Thyroid gland (tissue), 4 donors: ENCODE measurements around the gene SPHK1. TPM values are rescaled to one million over a fixed set of nuclear protein-coding genes. Genes with fewer than 3 reads are reported as not detected.

Experiments used
- DNase-seq, 2 donors: peaks; one replicate each; pipeline ENCODE4 v3.0.0-alpha.2; 2019
- H3K27ac ChIP-seq, 3 donors: fragments of 200-600 bp; sonication (generic); 1 replicate in 2 of 3; 2 replicates in 1 of 3; pipeline ENCODE4 v1.5.1; 2016 to 2019; ENCODE audit warnings: mild to moderate bottlenecking in 1 of 3, moderate library complexity in 1 of 3
- H3K27me3 ChIP-seq: fragments of 200-600 bp; sonication (generic); one replicate; pipeline ENCODE4 v1.5.1; 2019
- H3K36me3 ChIP-seq, 2 donors: fragments of 200-600 bp; sonication (generic); one replicate each; pipeline ENCODE4 v1.5.1; 2016 to 2019
- H3K4me1 ChIP-seq, 2 donors: fragments of 200-600 bp; sonication (generic); one replicate each; pipeline ENCODE4 v1.5.1; 2017 to 2019
- H3K4me3 ChIP-seq, 3 donors: fragments of 200-600 bp; sonication (generic); replicated peaks in 1 of 3; 1 replicate in 2 of 3; 2 replicates in 1 of 3; pipeline ENCODE4 v1.5.1; 2016; ENCODE audit warnings: mild to moderate bottlenecking in 1 of 3
- H3K9me3 ChIP-seq: fragments of 200-600 bp; sonication (generic); one replicate; pipeline ENCODE4 v1.5.1; 2017
- POLR2A ChIP-seq, 2 donors: fragments of 450-650 bp; IDR thresholded peaks; one replicate each; pipeline ENCODE4 v1.6.1; 2017; ENCODE audit warnings: antibody characterized with exemption in 2 of 2, mild to moderate bottlenecking in 2 of 2, moderate library complexity in 1 of 2
- WGBS, 2 donors: methylation state at CpG; one replicate each; pipeline ENCODE4 v1.1.5; 2017; 5-methylcytosine and 5-hydroxymethylcytosine counted together
- intact Hi-C: fragments of 100-400 bp; cut with DNase I; formaldehyde crosslinking; loops from one replicate; pipeline ENCODE4 v1.15.1; 2023
- total RNA-seq, 4 donors: library from RNA; depleted of rRNA; stranded (reverse); fragments of >200 nt; gene quantifications; one replicate each; pipeline ENCODE4 v1.2.3, GENCODE V29; 2016
- TF ChIP-seq, protein P1 (sequence below), 6 experiments: fragments of 200-600 bp in 3 of 6; fragments of 450-650 bp in 3 of 6; sonication (generic) in 3 of 6; IDR thresholded peaks; one replicate each; pipeline ENCODE4 v1.5.1; 2016 to 2019; ENCODE audit warnings: antibody characterized with exemption in 6 of 6, mild to moderate bottlenecking in 2 of 6, inconsistent platforms in 1 of 6, moderate library complexity in 1 of 6

The SPHK1 gene
- total RNA-seq, 4 donors from 2014 or later = 8.5 to 24.5 (median 13.8) TPM

DNA sequence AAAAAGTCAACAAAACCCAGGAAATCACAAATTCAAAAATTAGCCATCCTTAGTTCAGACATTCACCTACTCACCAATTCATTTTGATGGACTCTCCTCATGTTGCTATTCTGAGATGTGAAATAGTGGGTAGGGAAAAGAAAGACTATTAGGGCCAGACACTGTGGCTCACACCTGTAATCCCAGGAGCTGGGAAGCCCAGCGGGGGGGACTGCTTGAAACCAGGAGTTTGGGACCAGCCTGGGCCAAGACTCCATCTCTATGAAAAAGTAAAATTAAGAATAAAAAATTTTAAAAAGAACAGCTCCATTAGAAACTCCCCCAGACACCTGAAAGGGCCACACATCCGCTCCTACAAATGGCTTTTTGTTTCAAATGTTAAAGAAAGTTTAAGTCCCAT, 47.1 kb downstream of the SPHK1 start:
- WGBS, 2 donors = 95 to 98% methylated on average over 2 of the region's 2 CpGs
- no peak overlapping the region for H3K4me3 ChIP-seq
- no peaks in the 10 kb centered on the region for H3K27me3 ChIP-seq
- no peak for TF ChIP-seq POLR2A (IDR thresholded peaks at IDR 0.05)
- TF ChIP-seq, protein P1, sequence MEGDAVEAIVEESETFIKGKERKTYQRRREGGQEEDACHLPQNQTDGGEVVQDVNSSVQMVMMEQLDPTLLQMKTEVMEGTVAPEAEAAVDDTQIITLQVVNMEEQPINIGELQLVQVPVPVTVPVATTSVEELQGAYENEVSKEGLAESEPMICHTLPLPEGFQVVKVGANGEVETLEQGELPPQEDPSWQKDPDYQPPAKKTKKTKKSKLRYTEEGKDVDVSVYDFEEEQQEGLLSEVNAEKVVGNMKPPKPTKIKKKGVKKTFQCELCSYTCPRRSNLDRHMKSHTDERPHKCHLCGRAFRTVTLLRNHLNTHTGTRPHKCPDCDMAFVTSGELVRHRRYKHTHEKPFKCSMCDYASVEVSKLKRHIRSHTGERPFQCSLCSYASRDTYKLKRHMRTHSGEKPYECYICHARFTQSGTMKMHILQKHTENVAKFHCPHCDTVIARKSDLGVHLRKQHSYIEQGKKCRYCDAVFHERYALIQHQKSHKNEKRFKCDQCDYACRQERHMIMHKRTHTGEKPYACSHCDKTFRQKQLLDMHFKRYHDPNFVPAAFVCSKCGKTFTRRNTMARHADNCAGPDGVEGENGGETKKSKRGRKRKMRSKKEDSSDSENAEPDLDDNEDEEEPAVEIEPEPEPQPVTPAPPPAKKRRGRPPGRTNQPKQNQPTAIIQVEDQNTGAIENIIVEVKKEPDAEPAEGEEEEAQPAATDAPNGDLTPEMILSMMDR (IDR thresholded peaks at IDR 0.05) = no peak
- H3K9me3 ChIP-seq = no peaks in the 10 kb centered on the region
- H3K4me1 ChIP-seq = peaks cover 9 to 19% of the 10 kb centered on the region in 2 donors
- H3K27ac ChIP-seq = no peak overlapping the region
- no peak for DNase-seq
- intact Hi-C loops = no loop called here
- no peaks in the 10 kb centered on the region for H3K36me3 ChIP-seq

DNA sequence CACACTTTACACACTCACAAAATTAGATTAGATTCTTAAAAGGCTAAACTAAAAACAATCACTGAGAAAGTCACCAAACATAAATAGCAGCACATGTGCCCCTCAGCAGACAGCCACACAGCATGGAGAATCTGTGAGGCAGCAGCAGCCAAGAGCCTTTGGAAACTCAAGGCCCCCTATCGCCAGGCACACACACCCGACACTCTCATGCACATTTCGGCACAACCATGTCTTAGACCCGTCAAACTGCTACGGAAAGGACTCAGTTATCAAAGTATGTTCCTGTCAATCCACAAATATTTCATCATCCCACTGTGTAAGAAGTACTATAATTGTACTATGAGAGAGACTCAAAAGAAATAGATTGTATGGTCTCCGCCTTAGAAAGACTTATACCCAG, 47.6 kb downstream of the SPHK1 start:
- no peak for DNase-seq
- Histone ChIP-seq H3K27me3 (no peaks in the 10 kb centered on the region), H3K27ac (no peak overlapping the region), H3K36me3 (no peaks in the 10 kb centered on the region), H3K9me3 (no peaks in the 10 kb centered on the region), H3K4me1 (peaks cover 9 to 17% of the 10 kb centered on the region in 2 donors), H3K4me3 (no peak overlapping the region)
- intact Hi-C loops = no loop called here
- TF ChIP-seq, protein P1 (IDR thresholded peaks at IDR 0.05) = no peak
- TF ChIP-seq POLR2A (IDR thresholded peaks at IDR 0.05) = no peak
- WGBS, 2 donors = 93 to 97% methylated on average over 6 of the region's 6 CpGs

DNA sequence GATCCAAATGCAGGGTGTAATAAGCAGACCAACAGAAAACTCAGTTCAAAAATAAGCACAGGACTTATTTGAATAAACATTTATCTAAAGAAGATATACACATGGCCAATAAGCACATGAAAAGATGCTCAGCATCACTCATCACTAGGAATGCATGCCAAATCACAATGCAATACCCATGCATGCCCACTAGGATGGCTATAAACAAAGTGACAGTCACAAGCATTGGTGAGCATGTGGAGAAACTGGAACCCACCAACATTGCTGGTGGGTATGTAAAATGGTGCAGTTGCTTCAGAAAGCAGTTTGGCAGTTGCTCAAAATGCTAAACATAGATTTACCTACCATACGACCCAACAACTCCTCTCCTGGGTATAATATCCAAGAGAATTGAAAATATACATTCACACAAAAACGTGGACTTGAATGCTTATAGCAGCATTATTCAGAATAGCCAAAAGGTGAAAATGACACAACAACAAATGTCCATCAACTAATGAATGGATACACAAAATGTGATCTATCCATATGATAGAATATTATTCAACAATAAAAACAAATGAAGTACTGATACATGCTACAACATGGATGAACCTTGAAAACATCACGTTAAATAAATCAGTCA, 48.4 kb downstream of the SPHK1 start:
- Histone ChIP-seq H3K27me3 (no peaks in the 10 kb centered on the region), H3K4me3 (no peak overlapping the region), H3K36me3 (no peaks in the 10 kb centered on the region), H3K9me3 (no peaks in the 10 kb centered on the region), H3K27ac (no peak overlapping the region), H3K4me1 (peaks cover 5 to 9% of the 10 kb centered on the region in 2 donors)
- 89 to 93% methylated on average over 3 of the region's 3 CpGs for WGBS, 2 donors
- TF ChIP-seq POLR2A (IDR thresholded peaks at IDR 0.05) = no peak
- TF ChIP-seq, protein P1 (IDR thresholded peaks at IDR 0.05) = peak in 2 of 6 experiments; percentile 12 to 31
- intact Hi-C loops = no loop called here
- DNase-seq = no peak

DNA sequence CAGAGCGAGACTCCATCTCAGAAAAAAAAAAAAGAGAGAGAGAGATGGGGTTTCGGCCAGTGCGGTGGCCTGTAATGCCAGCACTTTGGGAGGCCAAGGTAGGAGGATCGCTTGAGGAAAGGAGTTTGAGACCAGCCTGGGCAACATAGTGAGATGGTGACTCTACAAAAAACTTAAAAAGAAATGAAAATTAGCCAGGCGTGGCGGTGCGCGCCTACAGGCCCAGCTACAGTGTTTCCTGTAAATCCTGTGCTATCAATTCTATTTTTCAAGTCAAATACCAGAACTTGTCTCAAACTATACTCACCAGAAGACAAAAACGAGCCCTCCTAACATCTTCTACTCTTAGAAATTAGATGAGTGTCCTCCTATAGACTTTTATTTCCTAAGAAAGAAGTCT, 49.3 kb downstream of the SPHK1 start:
- Histone ChIP-seq H3K4me1 (peaks cover 7 to 8% of the 10 kb centered on the region in 2 donors), H3K27ac (no peak overlapping the region), H3K9me3 (no peaks in the 10 kb centered on the region), H3K4me3 (no peak overlapping the region), H3K27me3 (no peaks in the 10 kb centered on the region), H3K36me3 (no peaks in the 10 kb centered on the region)
- TF ChIP-seq, protein P1 (IDR thresholded peaks at IDR 0.05) = no peak
- TF ChIP-seq POLR2A (IDR thresholded peaks at IDR 0.05) = no peak
- DNase-seq = no peak
- 93 to 95% methylated on average over 9 of the region's 9 CpGs for WGBS, 2 donors
- intact Hi-C loops = no loop called here

DNA sequence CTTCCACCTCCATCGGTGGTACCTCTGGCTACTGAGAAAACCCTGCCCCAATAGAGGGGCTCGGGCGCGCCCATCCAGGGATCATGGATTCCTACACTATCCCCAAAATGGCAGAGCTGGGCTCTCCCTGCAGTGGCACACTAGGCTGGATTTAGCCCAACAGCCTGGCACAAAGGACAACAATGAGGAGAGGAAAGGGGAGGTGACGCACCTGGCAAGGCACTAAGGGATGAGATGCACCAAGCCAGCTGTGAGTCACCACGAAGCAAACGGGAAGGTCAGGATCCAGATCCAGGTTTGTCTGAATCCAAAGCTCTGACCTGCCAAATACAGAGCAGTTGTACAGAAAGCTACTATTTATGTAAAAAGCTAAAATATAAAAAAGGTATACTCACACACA, 50.5 kb downstream of the SPHK1 start:
- no peak for DNase-seq
- no peaks in the 10 kb centered on the region for H3K36me3 ChIP-seq
- intact Hi-C loops = no loop called here
- WGBS, 2 donors = 83 to 89% methylated on average over 7 of the region's 7 CpGs
- peaks cover 14 to 20% of the 10 kb centered on the region in 2 donors for H3K4me1 ChIP-seq
- no peak for TF ChIP-seq POLR2A (IDR thresholded peaks at IDR 0.05)
- TF ChIP-seq, protein P1 (IDR thresholded peaks at IDR 0.05) = no peak
- no peaks in the 10 kb centered on the region for H3K27me3 ChIP-seq
- H3K27ac ChIP-seq = no peak overlapping the region
- no peak overlapping the region for H3K4me3 ChIP-seq
- no peaks in the 10 kb centered on the region for H3K9me3 ChIP-seq
